Left lung (tissue), 10 donors: ENCODE measurements around the gene SEBOX. TPM values are rescaled to one million over a fixed set of nuclear protein-coding genes. Genes with fewer than 3 reads are reported as not detected.

Source experiments
- ATAC-seq: fragments of 200-7000 bp; cut with Tn5 transposase; one replicate; pipeline ENCODE4 v1.9.1; 2020; ENCODE audit warnings: moderate library complexity
- DNase-seq, 4 donors: peaks; one replicate each; pipeline ENCODE4 v3.0.0-alpha.2; 2013 to 2020
- H3K27ac ChIP-seq, 2 donors: fragments of 200-600 bp; sonication (generic) in 1 of 2; one replicate each; pipeline versions ENCODE4 v1.5.0 to v1.8.0; 2020 to 2021
- H3K27me3 ChIP-seq, 2 donors: fragments of 200-600 bp; sonication (generic) in 1 of 2; one replicate each; pipeline versions ENCODE4 v1.5.0 to v1.8.0; 2020 to 2021
- H3K36me3 ChIP-seq, 2 donors: fragments of 200-600 bp; sonication (generic) in 1 of 2; one replicate each; pipeline versions ENCODE4 v1.5.0 to v1.8.0; 2020 to 2021
- H3K4me1 ChIP-seq, 2 donors: fragments of 200-600 bp; one replicate each; pipeline ENCODE4 v1.8.0; 2021
- H3K4me3 ChIP-seq, 2 donors: fragments of 200-600 bp; sonication (generic) in 1 of 2; one replicate each; pipeline versions ENCODE4 v1.5.0 to v1.8.0; 2020 to 2021; ENCODE audit warnings: mild to moderate bottlenecking in 1 of 2
- H3K9me3 ChIP-seq, 2 donors: fragments of 200-600 bp; sonication (generic) in 1 of 2; one replicate each; pipeline versions ENCODE4 v1.5.0 to v1.8.0; 2020 to 2021
- intact Hi-C, 2 donors: fragments of 100-400 bp; cut with DNase I; formaldehyde crosslinking; loops; one replicate each; pipeline versions ENCODE4 v1.11.2 to v1.14.2; 2022
- polyA plus RNA-seq, 6 donors: library from polyadenylated mRNA; unstranded; fragments of 120-200 nt; gene quantifications; one replicate each; pipeline ENCODE4 v1.2.1, GENCODE V29; 2013; ENCODE audit not compliant: insufficient read length in 6 of 6
- total RNA-seq, 2 donors: library from RNA; stranded (reverse); fragmentation: NEBNext Ultra II Directional; extraction: Animal tissue kit (Norgen Biotek cat#: 25700); gene quantifications; one replicate each; pipeline ENCODE4 v1.2.1, GENCODE V29; 2021
- TF ChIP-seq, protein P1 (sequence below), 2 donors: fragments of 200-600 bp; sonication (generic) in 1 of 2; IDR thresholded peaks; one replicate each; pipeline versions ENCODE4 v1.5.0 to v1.8.0; 2021; ENCODE audit warnings: antibody characterized with exemption in 2 of 2
- donor health status: DM: no; HTN: yes; CAD: no.
- donor health status: DM: no; HTN: no; CAD: no.

Gene SEBOX
- total and polyA plus RNA-seq, 8 donors: not detected

DNA sequence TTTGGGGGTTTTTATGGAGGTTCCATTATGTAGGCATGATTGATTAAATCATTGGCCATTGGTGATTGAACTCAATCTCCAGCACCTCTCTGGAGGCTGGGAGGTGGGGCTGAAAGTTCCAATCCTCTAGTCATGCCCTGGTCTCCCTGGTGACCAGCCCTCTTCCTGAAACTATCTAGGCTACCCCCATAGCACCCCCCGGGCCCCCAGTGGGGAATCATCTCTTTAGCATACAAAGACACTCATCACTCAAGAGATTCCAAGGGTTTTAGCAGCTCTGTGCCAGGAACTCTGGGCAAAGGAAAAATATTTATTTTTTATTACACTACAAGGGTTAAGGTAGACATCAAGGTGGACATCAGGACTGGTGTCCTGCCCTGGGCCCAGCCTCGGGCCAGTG is 30.4 kb upstream of the SEBOX start:
- peaks cover 0 to 57% of the 10 kb centered on the region in 2 donors for H3K36me3 ChIP-seq
- no peak for ATAC-seq

DNA sequence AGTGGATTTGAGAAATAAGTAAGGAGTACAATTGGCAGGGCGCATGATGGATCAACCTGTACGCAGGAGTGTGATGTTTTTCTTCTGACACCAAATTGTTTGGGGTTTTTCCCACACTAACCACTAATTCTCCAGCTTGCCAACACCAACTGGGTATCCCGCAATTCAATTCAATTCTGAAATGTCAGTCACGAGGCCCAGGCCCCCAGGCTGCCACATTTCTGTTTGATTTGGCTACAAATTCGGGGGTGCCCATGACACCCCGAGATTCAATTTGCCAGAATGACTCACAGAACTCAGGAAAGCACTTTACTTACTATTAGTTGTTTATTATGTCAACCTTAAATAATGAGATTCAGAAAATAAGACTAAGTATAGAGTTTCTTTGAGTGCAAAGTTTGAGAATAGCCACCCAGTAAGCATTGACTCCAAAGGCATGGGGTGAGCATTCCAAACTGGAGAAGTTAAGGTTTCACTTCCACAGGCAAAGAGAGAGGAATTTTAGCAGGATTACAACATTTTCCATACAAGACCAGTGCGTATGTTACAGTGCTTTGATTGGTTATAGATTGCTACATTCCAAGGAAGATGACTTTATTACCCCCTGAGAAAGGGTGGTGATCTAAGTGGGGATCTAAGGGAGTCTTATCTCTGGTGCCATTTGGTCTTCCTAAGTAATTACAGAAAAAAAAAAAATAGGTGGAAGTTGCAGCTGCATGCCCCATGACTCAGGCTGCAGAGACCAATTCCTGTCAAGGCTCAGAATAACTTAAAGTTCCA is 29.5 kb upstream of the SEBOX start:
- TF ChIP-seq, protein P1, sequence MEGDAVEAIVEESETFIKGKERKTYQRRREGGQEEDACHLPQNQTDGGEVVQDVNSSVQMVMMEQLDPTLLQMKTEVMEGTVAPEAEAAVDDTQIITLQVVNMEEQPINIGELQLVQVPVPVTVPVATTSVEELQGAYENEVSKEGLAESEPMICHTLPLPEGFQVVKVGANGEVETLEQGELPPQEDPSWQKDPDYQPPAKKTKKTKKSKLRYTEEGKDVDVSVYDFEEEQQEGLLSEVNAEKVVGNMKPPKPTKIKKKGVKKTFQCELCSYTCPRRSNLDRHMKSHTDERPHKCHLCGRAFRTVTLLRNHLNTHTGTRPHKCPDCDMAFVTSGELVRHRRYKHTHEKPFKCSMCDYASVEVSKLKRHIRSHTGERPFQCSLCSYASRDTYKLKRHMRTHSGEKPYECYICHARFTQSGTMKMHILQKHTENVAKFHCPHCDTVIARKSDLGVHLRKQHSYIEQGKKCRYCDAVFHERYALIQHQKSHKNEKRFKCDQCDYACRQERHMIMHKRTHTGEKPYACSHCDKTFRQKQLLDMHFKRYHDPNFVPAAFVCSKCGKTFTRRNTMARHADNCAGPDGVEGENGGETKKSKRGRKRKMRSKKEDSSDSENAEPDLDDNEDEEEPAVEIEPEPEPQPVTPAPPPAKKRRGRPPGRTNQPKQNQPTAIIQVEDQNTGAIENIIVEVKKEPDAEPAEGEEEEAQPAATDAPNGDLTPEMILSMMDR (IDR thresholded peaks at IDR 0.05): no peak
- Histone ChIP-seq H3K9me3 (no peaks in the 10 kb centered on the region), H3K4me1 (peaks cover 0 to 14% of the 10 kb centered on the region in 2 donors), H3K4me3 (no peak overlapping the region), H3K27ac (no peak overlapping the region), H3K36me3 (peaks cover 0 to 59% of the 10 kb centered on the region in 2 donors), H3K27me3 (no peaks in the 10 kb centered on the region)
- no peak for DNase-seq
- ATAC-seq: no peak
- intact Hi-C loops: no loop called here

More for the DNA sequence above, 30.4 kb upstream of the SEBOX start:
- no peak overlapping the region for H3K4me3 ChIP-seq
- no peak overlapping the region for H3K27ac ChIP-seq
- DNase-seq: no peak
- H3K4me1 ChIP-seq: peaks cover 0 to 15% of the 10 kb centered on the region in 2 donors
- TF ChIP-seq, protein P1 (IDR thresholded peaks at IDR 0.05): no peak
- no peaks in the 10 kb centered on the region for H3K9me3 ChIP-seq
- intact Hi-C loops: no loop called here
- H3K27me3 ChIP-seq: no peaks in the 10 kb centered on the region

DNA sequence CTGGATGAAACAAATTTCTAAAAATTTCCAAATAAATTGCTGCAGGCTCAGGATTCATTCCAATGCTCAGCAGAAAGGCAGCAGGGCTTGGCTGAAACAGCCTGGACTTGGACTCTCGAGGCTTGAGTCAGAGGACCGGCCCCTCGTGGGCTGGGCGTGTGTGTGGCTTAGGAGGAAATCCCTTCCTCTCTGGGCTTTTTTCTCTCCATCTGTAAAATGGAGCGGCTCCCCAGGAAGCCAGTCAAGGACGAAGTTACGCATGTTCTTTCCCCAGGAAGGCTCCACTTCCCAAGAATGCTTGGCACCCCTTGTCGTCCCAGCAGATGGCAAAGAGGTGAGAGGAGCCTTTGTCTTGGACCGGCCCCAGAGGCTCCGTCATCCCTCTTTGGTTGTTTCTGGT is 27.5 kb upstream of the SEBOX start:
- TF ChIP-seq, protein P1 (IDR thresholded peaks at IDR 0.05): no peak
- ATAC-seq (no peak), DNase-seq (no peak)
- no peaks in the 10 kb centered on the region for H3K27me3 ChIP-seq
- peaks cover 0 to 69% of the 10 kb centered on the region in 2 donors for H3K36me3 ChIP-seq
- intact Hi-C loops: no loop called here
- no peaks in the 10 kb centered on the region for H3K9me3 ChIP-seq
- H3K4me1 ChIP-seq: no peaks in the 10 kb centered on the region
- no peak overlapping the region for H3K4me3 ChIP-seq
- no peak overlapping the region for H3K27ac ChIP-seq

DNA sequence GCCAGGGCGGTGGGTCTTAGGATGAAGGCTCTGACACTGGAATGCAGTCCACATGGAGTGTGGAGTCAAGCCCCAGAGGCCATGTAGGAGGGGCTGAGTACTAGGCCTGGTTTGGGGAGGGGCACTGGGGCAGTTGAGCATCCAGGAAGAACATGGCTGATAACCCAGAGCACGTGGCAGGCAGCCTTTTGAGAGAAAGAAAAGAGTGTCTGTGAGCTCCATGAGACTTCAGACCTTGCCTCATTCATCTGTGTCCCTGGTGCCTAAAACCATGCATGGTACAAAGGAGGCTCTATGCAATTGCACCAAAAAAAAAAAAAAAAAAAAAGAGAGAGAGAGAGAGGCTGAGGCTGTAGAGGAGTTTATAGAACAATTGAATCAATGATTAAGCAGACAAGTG is 26.4 kb upstream of the SEBOX start:
- TF ChIP-seq, protein P1 (IDR thresholded peaks at IDR 0.05): no peak
- Histone ChIP-seq H3K4me1 (no peaks in the 10 kb centered on the region), H3K27ac (no peak overlapping the region), H3K36me3 (peaks cover 0 to 60% of the 10 kb centered on the region in 2 donors), H3K4me3 (no peak overlapping the region), H3K27me3 (no peaks in the 10 kb centered on the region), H3K9me3 (no peaks in the 10 kb centered on the region)
- DNase-seq (no peak), ATAC-seq (no peak)
- intact Hi-C loops: no loop called here

DNA sequence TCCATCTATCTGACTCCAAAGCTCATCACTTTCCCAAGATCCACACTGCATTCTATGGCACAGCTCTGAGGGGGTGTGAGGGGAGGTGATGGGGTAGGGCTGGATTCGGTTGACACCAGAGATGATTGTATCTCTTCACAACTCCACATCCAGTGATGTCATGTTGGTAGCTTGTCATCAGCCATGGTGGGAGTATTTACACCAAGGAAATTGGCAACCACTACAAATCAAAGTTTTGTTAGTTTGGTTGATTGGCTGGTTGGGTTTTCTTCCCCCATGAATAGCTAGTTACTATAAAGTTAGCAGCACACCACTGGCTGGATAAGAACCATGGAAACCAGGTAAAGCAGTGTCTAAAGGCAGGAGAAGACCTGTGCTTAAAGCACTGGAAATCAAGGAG is 26.0 kb upstream of the SEBOX start:
- DNase-seq (no peak), ATAC-seq (no peak)
- no peak overlapping the region for H3K4me3 ChIP-seq
- H3K27ac ChIP-seq: no peak overlapping the region
- H3K36me3 ChIP-seq: peaks cover 0 to 56% of the 10 kb centered on the region in 2 donors
- H3K27me3 ChIP-seq: no peaks in the 10 kb centered on the region
- no peaks in the 10 kb centered on the region for H3K9me3 ChIP-seq
- H3K4me1 ChIP-seq: no peaks in the 10 kb centered on the region
- TF ChIP-seq, protein P1 (IDR thresholded peaks at IDR 0.05): no peak
- intact Hi-C loops: no loop called here
